GM12892 (cell line): Measurements from ENCODE around the gene ACOX2.

Experiments used
- POLR2A ChIP-seq: IDR thresholded peaks from 2 replicates; pipeline ENCODE4 v1.6.1; 2011; ENCODE audit warnings: low read depth, low read length, control low read depth
- POLR2AphosphoS5 ChIP-seq: IDR thresholded peaks from 2 replicates; pipeline ENCODE4 v1.6.1; 2011; ENCODE audit warnings: low read depth, low read length, control low read depth

DNA sequence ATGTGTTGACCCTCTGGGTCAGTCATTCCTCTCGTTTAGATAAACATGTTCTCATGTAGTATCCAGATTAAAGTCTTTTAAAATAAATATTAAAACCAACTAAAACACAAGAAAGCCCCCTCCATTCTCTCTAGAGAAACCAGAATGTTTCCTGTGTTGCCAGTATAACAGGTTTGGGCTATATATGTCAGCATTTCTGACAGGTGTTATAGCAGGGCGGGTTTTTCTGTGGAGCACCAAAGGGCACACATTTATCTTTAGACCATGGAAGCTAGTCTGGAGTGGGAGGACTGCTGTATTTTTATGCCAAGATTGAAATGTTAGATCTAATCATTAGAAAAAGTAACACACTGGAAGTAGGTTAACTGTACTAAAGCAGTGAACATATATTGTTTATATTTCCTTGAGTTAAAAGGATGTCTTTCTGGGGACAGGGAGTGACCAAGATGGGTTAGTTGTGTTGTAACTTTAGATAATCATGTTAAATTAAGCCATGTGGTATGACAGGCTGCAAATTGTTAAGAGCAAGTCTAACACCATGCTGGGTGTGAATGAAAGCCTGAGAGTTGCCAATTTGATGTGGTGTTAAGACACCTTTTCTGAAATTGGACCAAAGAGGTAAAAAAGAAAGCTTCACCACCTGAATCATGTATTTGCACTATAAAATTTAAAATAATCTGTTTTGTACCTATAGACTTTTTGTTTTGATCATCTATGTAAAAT is 29.5 kb downstream of the ACOX2 start:
- TF ChIP-seq POLR2AphosphoS5 (no peak), POLR2A (no peak)
